Naive thymus-derived CD8-positive, alpha-beta T cell (primary cell): Measurements from ENCODE around the gene CACNG7. TPM values are rescaled to one million over a fixed set of nuclear protein-coding genes. Genes with fewer than 3 reads are reported as not detected.
A peak's percentile ranks its signal among the peaks of the same experiment; 100 is the strongest.

Experiments
- ATAC-seq, 2 donors: fragments of 150-1000 bp; cut with Tn5 transposase in 1 of 2; sonication (Bioruptor Pico), chemical (Tn5 transposase) in 1 of 2; 1 replicate in 1 of 2; 2 replicates in 1 of 2; pipeline ENCODE4 v1.10.0; 2021; ENCODE audit warnings: mild to moderate bottlenecking in 2 of 2, moderate library complexity in 2 of 2
- POLR2A ChIA-PET: fragments of 350-600 bp; sonication (Branson Sonifier 250); formaldehyde crosslinking; loops from one replicate; lab custom pipeline; 2021; ENCODE audit warnings: antibody characterized with exemption; lab: Charles Lee
- DNase-seq, 10 donors: peaks; one replicate each; pipeline versions ENCODE4 v3.0.0 to v3.0.0-alpha.2; 2020 to 2022
- H3K27ac Mint-ChIP-seq, 10 donors: one replicate each; pipeline ENCODE4 v1.8.0; 2020 to 2022; ENCODE audit warnings: mild to moderate bottlenecking in 10 of 10, mixed read lengths in 10 of 10, moderate library complexity in 4 of 10, inconsistent platforms in 1 of 10
- H3K27me3 Mint-ChIP-seq, 5 donors: one replicate each; pipeline ENCODE4 v1.8.0; 2021 to 2022; ENCODE audit warnings: mixed read lengths in 5 of 5
- H3K36me3 Mint-ChIP-seq, 3 donors: one replicate each; pipeline ENCODE4 v1.8.0; 2020 to 2022; ENCODE audit warnings: mixed read lengths in 3 of 3, mild to moderate bottlenecking in 2 of 3, inconsistent platforms in 1 of 3
- H3K4me1 Mint-ChIP-seq, 4 donors: one replicate each; pipeline ENCODE4 v1.8.0; 2021 to 2022; ENCODE audit warnings: mixed read lengths in 4 of 4
- H3K4me3 Mint-ChIP-seq, 10 donors: one replicate each; pipeline ENCODE4 v1.8.0; 2020 to 2022; ENCODE audit warnings: mild to moderate bottlenecking in 10 of 10, mixed read lengths in 10 of 10, moderate library complexity in 6 of 10, inconsistent platforms in 1 of 10
- H3K9me3 Mint-ChIP-seq, 9 donors: one replicate each; pipeline ENCODE4 v1.8.0; 2020 to 2022; ENCODE audit warnings: mixed read lengths in 9 of 9, mild to moderate bottlenecking in 3 of 9, inconsistent platforms in 1 of 9, moderate library complexity in 1 of 9
- polyA plus RNA-seq, 3 donors: library from polyadenylated mRNA; unstranded; fragments of 300-500 nt; fragmentation: Illumina TruSeq; gene quantifications; one replicate each; pipeline ENCODE4 v1.2.3, GENCODE V29; 2021
- total RNA-seq, 8 experiments: library from RNA in 2 of 8; stranded (reverse) in 2 of 8; gene quantifications; one replicate each; pipeline ENCODE4 v1.2.3 and lab custom pipeline; 2021 to 2026

CACNG7 gene
- total and polyA plus RNA-seq, 5 experiments from 2014 or later: not detected

DNA sequence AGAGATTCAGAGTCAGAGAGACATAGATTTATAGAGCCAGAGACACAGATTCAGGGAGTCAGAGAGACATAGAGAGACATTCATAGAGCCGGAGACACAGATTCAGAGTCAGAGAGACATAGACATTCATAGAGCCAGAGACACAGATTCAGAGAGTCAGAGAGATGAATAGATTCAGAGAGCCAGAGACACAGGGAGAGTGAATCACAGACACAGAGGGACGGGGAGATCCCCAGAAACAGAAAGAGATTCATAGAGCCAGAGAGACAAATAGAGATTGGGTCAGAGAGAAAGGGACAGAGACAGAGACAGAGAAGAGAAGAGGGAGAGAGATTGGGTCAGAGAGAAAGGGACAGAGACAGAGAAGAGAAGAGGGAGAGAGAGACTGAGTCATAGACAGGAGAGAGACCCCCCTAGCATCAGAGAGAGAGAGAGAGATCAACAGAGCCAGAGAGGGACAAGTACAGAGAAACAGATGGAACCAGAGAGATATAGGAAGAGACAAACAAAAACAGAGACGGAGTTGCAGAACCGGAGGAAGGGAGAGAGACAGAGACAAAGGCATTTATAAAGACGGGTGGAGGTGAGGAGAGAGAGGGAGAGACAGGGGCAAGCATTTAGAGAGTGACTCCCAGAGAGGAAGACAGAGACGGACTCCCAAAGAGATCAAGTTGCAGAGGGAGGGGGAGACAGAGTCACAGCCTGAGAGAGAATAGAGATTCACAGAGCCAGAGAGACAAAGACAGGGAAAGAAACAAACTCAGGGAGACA, 28.2 kb upstream of the CACNG7 start:
- DNase-seq: no peak
- Mint-ChIP-seq H3K4me3 (no peak overlapping the region), H3K27ac (no peak overlapping the region), H3K36me3 (peaks cover 0 to 2% (median 1%) of the 10 kb centered on the region in 3 donors), H3K27me3 (peaks cover 8 to 26% (median 13%) of the 10 kb centered on the region in 5 donors), H3K4me1 (peaks cover 19 to 43% (median 37%) of the 10 kb centered on the region in 4 donors), H3K9me3 (no peaks in the 10 kb centered on the region)
- ATAC-seq: no peak
- POLR2A ChIA-PET: interaction anchor here (1.0 to 2.6 kb wide), 3 partner anchors 10 to 143 kb away, joined by 3 to 26 read pairs (median 6); partner anchors contain the start of gene MYADM

GRCh38 chr19:53881482-53882390, 27.3 kb upstream of the CACNG7 start, which contains the start of gene PRKCG:
TSS of gene PRKCG (plus strand) at chr19:53882197. CDS start at chr19:53882495, 298 bp downstream.
- ATAC-seq (peak; percentile 41 to 65), DNase-seq (peak; percentile 58 to 84 (median 69))
- Mint-ChIP-seq H3K27ac (peak within 1 kb of the TSS in 4 of 10 donors; percentile 18 to 77 (median 46)), H3K4me3 (peak within 1 kb of the TSS in 8 of 10 donors; percentile 12 to 78 (median 54)), H3K9me3 (no peaks in the 10 kb centered on the region), H3K4me1 (peaks cover 16 to 36% (median 29%) of the 10 kb centered on the region in 4 donors), H3K27me3 (peaks cover 8 to 26% (median 13%) of the 10 kb centered on the region in 5 donors), H3K36me3 (no peaks in the 10 kb centered on the region)
- POLR2A ChIA-PET: interaction anchor here (0.6 to 2.6 kb wide), 5 partner anchors 11 to 222 kb away, joined by 3 to 26 read pairs (median 3); partner anchors contain the start of gene MYADM

- no peaks in the 10 kb centered on the region for H3K9me3 Mint-ChIP-seq
- peaks cover 8 to 26% (median 13%) of the 10 kb centered on the region in 5 donors for H3K27me3 Mint-ChIP-seq
- H3K36me3 Mint-ChIP-seq: no peaks in the 10 kb centered on the region
- peak overlapping the region in 4 of 10 donors; percentile 18 to 77 (median 46) for H3K27ac Mint-ChIP-seq
- H3K4me1 Mint-ChIP-seq: peaks cover 8 to 28% (median 21%) of the 10 kb centered on the region in 4 donors
- DNase-seq (no peak), ATAC-seq (no peak)
- POLR2A ChIA-PET: interaction anchor here (1.2 to 2.6 kb wide), 3 partner anchors 12 to 18 kb away, joined by 3 to 26 read pairs (median 6); partner anchors contain the start of gene MYADM
- peak overlapping the region in 8 of 10 donors; percentile 12 to 78 (median 54) for H3K4me3 Mint-ChIP-seq
Observed at GRCh38 chr19:53882391-53883050, 26.6 kb upstream of the CACNG7 start.

DNA sequence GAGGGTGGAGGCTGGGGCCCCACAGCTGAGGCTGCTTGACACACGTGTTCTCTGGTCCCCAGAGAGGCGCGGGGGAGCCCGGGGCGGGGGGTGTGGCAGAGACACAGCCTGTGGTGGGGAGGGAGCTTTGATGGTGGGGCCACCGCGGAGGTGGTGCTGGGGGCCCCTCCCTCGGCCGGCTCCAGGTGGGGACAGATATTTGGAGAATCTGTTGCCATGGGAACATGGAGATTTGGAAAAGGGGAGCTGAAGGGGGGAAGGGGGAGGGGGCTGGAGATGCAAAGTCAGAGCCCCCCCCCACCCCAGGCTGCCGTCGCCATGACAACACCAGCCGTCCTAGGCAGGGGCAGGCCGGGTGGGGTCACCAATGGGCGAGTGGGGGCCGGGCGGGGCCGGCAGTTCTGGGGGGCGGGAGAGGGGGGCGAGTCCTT, 25.8 kb upstream of the CACNG7 start:
- ATAC-seq: peak; percentile 32 to 41

DNA sequence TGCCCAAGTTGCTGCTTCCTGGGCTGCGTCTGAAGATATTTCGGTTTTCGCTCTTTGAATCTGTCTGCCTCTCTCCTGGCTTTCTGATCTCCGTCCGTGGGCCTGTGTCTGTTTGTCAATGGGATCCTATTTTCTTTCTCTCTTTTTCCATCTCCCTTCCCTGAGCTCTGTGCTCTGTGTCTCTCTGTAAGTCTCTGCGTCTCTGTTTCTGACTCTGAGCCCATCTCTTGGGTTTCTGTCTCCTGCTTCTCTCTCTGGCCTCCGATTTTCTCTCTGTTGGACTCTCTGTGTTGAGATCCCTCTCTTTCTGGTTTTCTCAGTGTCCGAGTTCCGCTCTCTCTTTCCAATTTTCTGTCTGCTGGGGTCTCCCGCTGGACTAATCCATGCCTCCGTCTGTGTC, 25.3 kb upstream of the CACNG7 start:
- no peak for DNase-seq
- Mint-ChIP-seq H3K4me1 (peaks cover 7 to 19% (median 17%) of the 10 kb centered on the region in 4 donors), H3K4me3 (peak overlapping the region; percentile 1 to 71 (median 40)), H3K27me3 (peaks cover 8 to 26% (median 13%) of the 10 kb centered on the region in 5 donors), H3K9me3 (no peaks in the 10 kb centered on the region), H3K27ac (peak overlapping the region in 8 of 10 donors; percentile 9 to 81 (median 54)), H3K36me3 (no peaks in the 10 kb centered on the region)
- ATAC-seq: no peak
- POLR2A ChIA-PET: interaction anchor here (0.8 to 2.6 kb wide), 2 partner anchors 9 to 17 kb away, joined by 4 to 26 read pairs; partner anchors contain the start of gene MYADM

More for the DNA sequence above, 25.8 kb upstream of the CACNG7 start:
- Mint-ChIP-seq H3K27ac (peak overlapping the region in 4 of 10 donors; percentile 18 to 81 (median 50)), H3K9me3 (no peaks in the 10 kb centered on the region), H3K4me1 (peaks cover 7 to 22% (median 17%) of the 10 kb centered on the region in 4 donors), H3K4me3 (peak overlapping the region in 6 of 10 donors; percentile 26 to 70 (median 54)), H3K36me3 (no peaks in the 10 kb centered on the region), H3K27me3 (peaks cover 8 to 26% (median 13%) of the 10 kb centered on the region in 5 donors)
- DNase-seq: peak in 8 of 10 donors; percentile 45 to 82 (median 63)
- POLR2A ChIA-PET: interaction anchor here (0.8 to 2.6 kb wide), 3 partner anchors 8 to 16 kb away, joined by 4 to 26 read pairs (median 6); partner anchors contain the start of gene MYADM

DNA sequence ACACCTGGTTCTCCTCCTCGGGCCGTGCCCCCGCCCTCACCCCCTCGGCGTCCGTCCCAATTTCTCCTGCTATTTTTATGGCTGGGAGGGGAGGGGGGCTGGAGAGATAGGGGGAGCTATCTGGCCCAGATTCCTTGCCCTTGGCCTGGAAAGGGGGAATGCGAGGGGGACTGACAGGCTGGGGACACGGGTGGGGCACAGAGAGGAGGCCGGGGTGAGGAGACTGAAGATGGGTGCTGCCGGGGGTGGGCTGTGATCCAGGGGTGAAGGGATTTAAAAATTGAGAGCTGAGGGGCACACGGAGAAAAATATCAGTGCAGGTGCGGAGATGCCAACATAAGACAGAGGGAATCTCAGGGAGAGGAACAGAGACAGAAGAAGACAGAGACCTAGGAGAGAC, 24.8 kb upstream of the CACNG7 start:
- ATAC-seq (no peak), DNase-seq (no peak)
- H3K27ac Mint-ChIP-seq: peak overlapping the region in 3 of 10 donors; percentile 6 to 81 (median 9)
- H3K27me3 Mint-ChIP-seq: peaks cover 8 to 21% (median 13%) of the 10 kb centered on the region in 5 donors
- H3K36me3 Mint-ChIP-seq: no peaks in the 10 kb centered on the region
- H3K4me1 Mint-ChIP-seq: peaks cover 7 to 19% (median 14%) of the 10 kb centered on the region in 4 donors
- no peaks in the 10 kb centered on the region for H3K9me3 Mint-ChIP-seq
- H3K4me3 Mint-ChIP-seq: peak overlapping the region in 2 of 10 donors; percentile 30 to 63
- POLR2A ChIA-PET: no interaction called here

- H3K27ac Mint-ChIP-seq: peak overlapping the region in 1 of 10 donors; percentile 36
- ATAC-seq (no peak), DNase-seq (no peak)
- no peak overlapping the region for H3K4me3 Mint-ChIP-seq
- H3K4me1 Mint-ChIP-seq: peaks cover 8 to 23% (median 16%) of the 10 kb centered on the region in 4 donors
- no peaks in the 10 kb centered on the region for H3K9me3 Mint-ChIP-seq
- peaks cover 8 to 21% (median 13%) of the 10 kb centered on the region in 5 donors for H3K27me3 Mint-ChIP-seq
- POLR2A ChIA-PET: no interaction called here
- H3K36me3 Mint-ChIP-seq: no peaks in the 10 kb centered on the region
Observed at GRCh38 chr19:53885036-53885435, 24.0 kb upstream of the CACNG7 start.

DNA sequence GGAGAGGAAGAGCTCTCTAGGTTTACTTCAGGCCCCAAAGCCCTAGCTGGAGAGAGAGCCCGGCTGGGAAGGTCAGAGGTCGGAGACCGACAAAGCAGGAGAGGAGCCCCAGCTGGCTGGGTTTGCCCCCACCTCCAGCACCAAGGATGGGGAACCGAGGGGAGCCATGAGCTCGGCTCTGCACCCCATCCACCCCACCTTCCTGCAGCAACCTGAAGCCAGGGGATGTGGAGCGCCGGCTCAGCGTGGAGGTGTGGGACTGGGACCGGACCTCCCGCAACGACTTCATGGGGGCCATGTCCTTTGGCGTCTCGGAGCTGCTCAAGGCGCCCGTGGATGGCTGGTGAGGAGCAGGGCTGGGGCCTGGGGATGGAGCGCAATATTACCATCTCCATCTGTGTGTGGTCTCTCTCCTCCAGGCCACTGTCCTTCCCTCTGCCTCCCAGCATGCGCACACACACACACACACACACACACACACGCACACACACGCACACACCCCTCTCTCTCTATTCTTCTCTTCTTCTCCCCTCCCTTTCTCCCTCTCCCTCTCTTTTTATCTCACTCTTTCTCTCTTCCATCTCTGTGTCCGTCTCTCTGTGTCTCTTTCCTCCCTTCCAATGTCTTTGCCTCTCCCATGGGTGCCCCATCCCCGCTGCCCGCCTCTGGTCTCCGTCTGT, 16.6 kb upstream of the CACNG7 start:
- peak overlapping the region in 1 of 10 donors; percentile 63 for H3K27ac Mint-ChIP-seq
- H3K4me1 Mint-ChIP-seq: peaks cover 2 to 6% (median 5%) of the 10 kb centered on the region in 4 donors
- DNase-seq: no peak
- H3K27me3 Mint-ChIP-seq: peaks cover 27 to 62% (median 42%) of the 10 kb centered on the region in 5 donors
- POLR2A ChIA-PET: no interaction called here
- peaks cover 0 to 4% (median 0%) of the 10 kb centered on the region in 3 donors for H3K36me3 Mint-ChIP-seq
- H3K4me3 Mint-ChIP-seq: no peak overlapping the region
- no peak for ATAC-seq
- no peaks in the 10 kb centered on the region for H3K9me3 Mint-ChIP-seq

DNA sequence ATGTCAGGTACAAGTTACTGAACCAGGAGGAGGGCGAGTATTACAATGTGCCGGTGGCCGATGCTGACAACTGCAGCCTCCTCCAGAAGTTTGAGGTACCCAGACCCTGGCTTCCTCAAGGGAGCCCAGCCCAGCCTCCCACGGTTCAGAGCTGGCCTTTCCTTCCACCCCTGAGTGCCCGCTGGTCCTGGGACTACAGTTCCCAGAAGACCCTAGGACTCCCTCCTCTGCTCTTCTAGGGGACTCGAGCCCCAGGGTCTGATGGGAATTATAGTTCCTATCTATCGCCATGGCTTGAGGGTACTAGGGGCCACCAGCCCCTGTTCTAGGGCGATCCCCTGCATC, 16.1 kb upstream of the CACNG7 start:
- Mint-ChIP-seq H3K4me3 (no peak overlapping the region), H3K4me1 (peaks cover 2 to 10% (median 5%) of the 10 kb centered on the region in 4 donors), H3K36me3 (peaks cover 0 to 4% (median 0%) of the 10 kb centered on the region in 3 donors), H3K9me3 (no peaks in the 10 kb centered on the region), H3K27me3 (peaks cover 30 to 67% (median 47%) of the 10 kb centered on the region in 5 donors), H3K27ac (peak overlapping the region in 1 of 10 donors; percentile 63)
- POLR2A ChIA-PET: no interaction called here
- no peak for DNase-seq
- no peak for ATAC-seq

GRCh38 chr19:53894707-53895106, 14.4 kb upstream of the CACNG7 start:
- peaks cover 0 to 3% (median 0%) of the 10 kb centered on the region in 9 donors for H3K9me3 Mint-ChIP-seq
- ATAC-seq (no peak), DNase-seq (no peak)
- H3K4me3 Mint-ChIP-seq: no peak overlapping the region
- peaks cover 5 to 22% (median 9%) of the 10 kb centered on the region in 4 donors for H3K4me1 Mint-ChIP-seq
- H3K27me3 Mint-ChIP-seq: peaks cover 37 to 85% (median 60%) of the 10 kb centered on the region in 5 donors
- H3K36me3 Mint-ChIP-seq: peaks cover 0 to 4% (median 0%) of the 10 kb centered on the region in 3 donors
- H3K27ac Mint-ChIP-seq: no peak overlapping the region
- POLR2A ChIA-PET: no interaction called here

GRCh38 chr19:53896682-53897081, 12.4 kb upstream of the CACNG7 start:
- peaks cover 33 to 87% (median 64%) of the 10 kb centered on the region in 5 donors for H3K27me3 Mint-ChIP-seq
- H3K4me3 Mint-ChIP-seq: no peak overlapping the region
- ATAC-seq: no peak
- POLR2A ChIA-PET: no interaction called here
- peaks cover 3 to 16% (median 6%) of the 10 kb centered on the region in 4 donors for H3K4me1 Mint-ChIP-seq
- H3K9me3 Mint-ChIP-seq: peaks cover 0 to 3% (median 0%) of the 10 kb centered on the region in 9 donors
- DNase-seq: no peak
- no peak overlapping the region for H3K27ac Mint-ChIP-seq
- peaks cover 0 to 1% (median 0%) of the 10 kb centered on the region in 3 donors for H3K36me3 Mint-ChIP-seq
